ELR (cell line): ENCODE data around the gene MAPK14.

Experiments used
- DNase-seq: peaks from one replicate; pipeline ENCODE4 v3.0.0-alpha.2; 2015; ENCODE audit warnings: low read depth

The MAPK14 gene

GRCh38 chr6:36035225-36035624 lies 7.6 kb downstream of the MAPK14 start:
- no peak for DNase-seq

- DNase-seq: no peak
Observed at GRCh38 chr6:36038120-36038876, 10.7 kb downstream of the MAPK14 start.

GRCh38 chr6:36039112-36039511 lies 11.5 kb downstream of the MAPK14 start:
- DNase-seq: no peak

GRCh38 chr6:36040958-36041357 lies 13.3 kb downstream of the MAPK14 start:
- no peak for DNase-seq

- no peak for DNase-seq
Observed at GRCh38 chr6:36042618-36043260, 15.1 kb downstream of the MAPK14 start.

GRCh38 chr6:36049582-36049981 lies 22.0 kb downstream of the MAPK14 start:
- no peak for DNase-seq

GRCh38 chr6:36050305-36050704 lies 22.7 kb downstream of the MAPK14 start:
- no peak for DNase-seq

- no peak for DNase-seq
Observed at GRCh38 chr6:36050947-36051710, 23.5 kb downstream of the MAPK14 start.

GRCh38 chr6:36052097-36052496 lies 24.5 kb downstream of the MAPK14 start:
- no peak for DNase-seq

GRCh38 chr6:36053878-36054277 lies 26.3 kb downstream of the MAPK14 start:
- no peak for DNase-seq

- DNase-seq: no peak
Observed at GRCh38 chr6:36054415-36054814, 26.8 kb downstream of the MAPK14 start.

- DNase-seq: no peak
Observed at GRCh38 chr6:36054956-36055355, 27.3 kb downstream of the MAPK14 start.

- no peak for DNase-seq
Observed at GRCh38 chr6:36056178-36056577, 28.6 kb downstream of the MAPK14 start.

GRCh38 chr6:36061236-36061635 lies 33.6 kb downstream of the MAPK14 start:
- no peak for DNase-seq

GRCh38 chr6:36062247-36062646 lies 34.6 kb downstream of the MAPK14 start:
- DNase-seq: no peak

GRCh38 chr6:36063318-36064060 lies 35.9 kb downstream of the MAPK14 start:
- no peak for DNase-seq

GRCh38 chr6:36064770-36065396 lies 37.3 kb downstream of the MAPK14 start:
- DNase-seq: no peak

- no peak for DNase-seq
Observed at GRCh38 chr6:36065916-36066315, 38.3 kb downstream of the MAPK14 start.

- DNase-seq: no peak
Observed at GRCh38 chr6:36066817-36067216, 39.2 kb downstream of the MAPK14 start.

- DNase-seq: peak; percentile 19
Observed at GRCh38 chr6:36067374-36068011, 39.9 kb downstream of the MAPK14 start.

- no peak for DNase-seq
Observed at GRCh38 chr6:36068012-36068392, 40.4 kb downstream of the MAPK14 start.
